ENCODE measurements around the gene WFIKKN2. TPM values are rescaled to one million over a fixed set of nuclear protein-coding genes. Genes with fewer than 3 reads are reported as not detected.

The WFIKKN2 gene, protein sequence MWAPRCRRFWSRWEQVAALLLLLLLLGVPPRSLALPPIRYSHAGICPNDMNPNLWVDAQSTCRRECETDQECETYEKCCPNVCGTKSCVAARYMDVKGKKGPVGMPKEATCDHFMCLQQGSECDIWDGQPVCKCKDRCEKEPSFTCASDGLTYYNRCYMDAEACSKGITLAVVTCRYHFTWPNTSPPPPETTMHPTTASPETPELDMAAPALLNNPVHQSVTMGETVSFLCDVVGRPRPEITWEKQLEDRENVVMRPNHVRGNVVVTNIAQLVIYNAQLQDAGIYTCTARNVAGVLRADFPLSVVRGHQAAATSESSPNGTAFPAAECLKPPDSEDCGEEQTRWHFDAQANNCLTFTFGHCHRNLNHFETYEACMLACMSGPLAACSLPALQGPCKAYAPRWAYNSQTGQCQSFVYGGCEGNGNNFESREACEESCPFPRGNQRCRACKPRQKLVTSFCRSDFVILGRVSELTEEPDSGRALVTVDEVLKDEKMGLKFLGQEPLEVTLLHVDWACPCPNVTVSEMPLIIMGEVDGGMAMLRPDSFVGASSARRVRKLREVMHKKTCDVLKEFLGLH
- total RNA-seq, result 0.42 to 0.68 TPM (median 0.60 TPM) in 3 replicates

DNA sequence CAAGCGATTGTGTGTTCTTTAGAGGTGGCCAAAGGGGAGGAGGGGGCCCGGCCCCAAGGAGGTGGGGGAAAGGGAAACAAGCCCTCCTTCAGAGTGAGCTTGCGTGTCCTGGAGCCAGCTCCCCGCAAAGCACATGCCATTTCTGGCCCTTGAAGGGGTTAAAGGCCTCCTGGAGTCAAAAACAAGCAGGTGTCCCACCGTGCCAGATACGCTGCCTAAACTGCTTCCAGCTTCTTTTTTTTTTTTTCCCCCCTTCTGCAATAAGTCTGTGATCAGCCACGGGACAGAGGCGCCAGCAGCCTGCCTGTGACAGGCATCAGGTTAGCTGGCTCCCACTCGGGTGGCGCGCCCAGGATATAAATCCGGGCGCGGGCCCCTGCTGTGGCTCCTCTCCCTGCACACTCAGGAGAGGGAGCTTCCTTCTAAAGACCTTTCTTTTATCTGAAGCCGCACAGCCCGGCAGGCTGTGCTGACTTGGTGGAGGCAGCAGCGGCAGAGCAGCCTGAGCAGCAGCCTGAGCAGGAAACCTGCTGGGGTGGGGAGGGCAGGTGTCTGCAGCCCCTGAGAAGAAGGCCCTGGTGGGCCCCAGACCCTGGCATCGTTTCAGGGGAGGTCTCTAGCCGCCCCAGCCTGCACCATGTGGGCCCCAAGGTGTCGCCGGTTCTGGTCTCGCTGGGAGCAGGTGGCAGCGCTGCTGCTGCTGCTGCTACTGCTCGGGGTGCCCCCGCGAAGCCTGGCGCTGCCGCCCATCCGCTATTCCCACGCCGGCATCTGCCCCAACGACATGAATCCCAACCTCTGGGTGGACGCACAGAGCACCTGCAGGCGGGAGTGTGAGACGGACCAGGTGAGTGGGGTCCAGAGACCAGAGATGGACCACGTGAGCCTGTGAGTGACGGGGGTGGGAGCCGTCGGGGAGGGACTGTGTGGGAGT, at the start of gene WFIKKN2:
Gene WFIKKN2 (plus strand): TSS at position 286 of the 934 bp plus-strand sequence. CDS start 352 bp downstream, at position 638.
- H3K4me1 Mint-ChIP-seq, result peaks cover 47% of the 10 kb centered on the region
- TF ChIP-seq, protein P1, sequence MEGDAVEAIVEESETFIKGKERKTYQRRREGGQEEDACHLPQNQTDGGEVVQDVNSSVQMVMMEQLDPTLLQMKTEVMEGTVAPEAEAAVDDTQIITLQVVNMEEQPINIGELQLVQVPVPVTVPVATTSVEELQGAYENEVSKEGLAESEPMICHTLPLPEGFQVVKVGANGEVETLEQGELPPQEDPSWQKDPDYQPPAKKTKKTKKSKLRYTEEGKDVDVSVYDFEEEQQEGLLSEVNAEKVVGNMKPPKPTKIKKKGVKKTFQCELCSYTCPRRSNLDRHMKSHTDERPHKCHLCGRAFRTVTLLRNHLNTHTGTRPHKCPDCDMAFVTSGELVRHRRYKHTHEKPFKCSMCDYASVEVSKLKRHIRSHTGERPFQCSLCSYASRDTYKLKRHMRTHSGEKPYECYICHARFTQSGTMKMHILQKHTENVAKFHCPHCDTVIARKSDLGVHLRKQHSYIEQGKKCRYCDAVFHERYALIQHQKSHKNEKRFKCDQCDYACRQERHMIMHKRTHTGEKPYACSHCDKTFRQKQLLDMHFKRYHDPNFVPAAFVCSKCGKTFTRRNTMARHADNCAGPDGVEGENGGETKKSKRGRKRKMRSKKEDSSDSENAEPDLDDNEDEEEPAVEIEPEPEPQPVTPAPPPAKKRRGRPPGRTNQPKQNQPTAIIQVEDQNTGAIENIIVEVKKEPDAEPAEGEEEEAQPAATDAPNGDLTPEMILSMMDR (IDR thresholded peaks at IDR 0.05; ENCODE audit: unreplicated experiment), result no peak
- no peaks in the 10 kb centered on the region for H3K27me3 Mint-ChIP-seq (ENCODE audit: low read depth)
- DNase-seq (ENCODE audit: low spot score in 2 of 2, unreplicated experiment in 2 of 2), result no peak
- H3K9me3 Mint-ChIP-seq, result no peaks in the 10 kb centered on the region
- H3K4me3 Mint-ChIP-seq, result no peak within 1 kb of the TSS
- peak within 1 kb of the TSS; percentile 93 for H3K27ac Mint-ChIP-seq
- no peaks in the 10 kb centered on the region for H3K36me3 Mint-ChIP-seq

DNA sequence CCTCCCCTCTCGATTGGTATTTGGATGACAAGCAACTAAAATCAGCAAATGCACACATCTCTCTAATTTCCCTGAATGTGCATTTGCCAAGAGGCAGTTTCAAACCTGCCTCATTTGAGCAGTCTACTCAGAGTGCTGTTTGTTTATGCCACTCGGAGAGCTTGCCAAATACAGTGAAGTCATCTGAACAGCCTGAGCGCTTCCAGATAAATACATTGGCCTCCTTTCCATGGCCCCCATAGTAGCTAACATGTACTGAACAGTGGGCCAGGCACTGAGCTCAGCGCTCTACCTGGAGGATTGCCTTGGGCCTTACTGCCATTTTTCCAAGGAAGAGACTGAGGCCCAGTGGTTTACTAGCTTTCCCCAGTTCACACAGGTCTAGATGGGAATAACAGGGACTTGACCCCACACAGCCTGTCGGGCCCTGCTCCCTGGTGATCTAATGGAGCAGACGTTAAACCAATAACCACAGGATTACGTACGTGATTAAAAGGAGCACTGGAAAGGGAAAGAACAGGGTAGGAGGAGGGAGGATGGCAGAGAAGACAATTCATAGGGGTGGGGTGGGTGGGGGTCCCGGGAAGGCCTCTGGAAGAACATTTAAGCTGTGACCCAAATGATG, 49.3 kb upstream of the WFIKKN2 start:
- no peaks in the 10 kb centered on the region for H3K36me3 Mint-ChIP-seq
- H3K4me3 Mint-ChIP-seq, result no peak overlapping the region
- H3K27me3 Mint-ChIP-seq (ENCODE audit: low read depth), result no peaks in the 10 kb centered on the region
- no peaks in the 10 kb centered on the region for H3K9me3 Mint-ChIP-seq
- peaks cover 22% of the 10 kb centered on the region for H3K4me1 Mint-ChIP-seq
- no peak for DNase-seq (ENCODE audit: low spot score in 2 of 2, unreplicated experiment in 2 of 2)
- TF ChIP-seq, protein P1 (IDR thresholded peaks at IDR 0.05; ENCODE audit: unreplicated experiment), result no peak
- peak overlapping the region; percentile 75 for H3K27ac Mint-ChIP-seq

DNA sequence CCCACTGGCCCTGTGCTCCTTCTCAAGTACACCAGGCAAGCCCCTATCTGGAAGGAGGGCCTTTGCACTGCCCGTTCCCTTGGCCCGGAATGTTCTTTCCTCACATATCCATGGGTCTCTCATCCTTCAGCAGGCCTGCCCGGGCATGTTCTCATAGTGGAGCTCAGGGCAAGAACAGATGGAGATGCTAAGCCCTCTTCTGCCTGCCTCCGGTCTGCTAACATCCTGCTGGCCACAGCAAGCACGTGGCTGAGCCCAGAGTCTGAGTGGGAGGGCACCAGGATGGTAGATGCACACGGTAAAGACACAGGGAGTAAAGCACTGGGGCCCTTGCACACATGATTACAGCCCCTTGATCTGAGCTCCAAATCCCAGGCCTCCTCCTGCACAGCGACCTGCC, 48.3 kb upstream of the WFIKKN2 start:
- Mint-ChIP-seq H3K4me1 (peaks cover 23% of the 10 kb centered on the region), H3K4me3 (no peak overlapping the region), H3K36me3 (no peaks in the 10 kb centered on the region), H3K9me3 (no peaks in the 10 kb centered on the region), H3K27ac (peak overlapping the region; percentile 43), H3K27me3 (ENCODE audit: low read depth) (no peaks in the 10 kb centered on the region)
- TF ChIP-seq, protein P1 (IDR thresholded peaks at IDR 0.05; ENCODE audit: unreplicated experiment), result no peak
- no peak for DNase-seq (ENCODE audit: low spot score in 2 of 2, unreplicated experiment in 2 of 2)

DNA sequence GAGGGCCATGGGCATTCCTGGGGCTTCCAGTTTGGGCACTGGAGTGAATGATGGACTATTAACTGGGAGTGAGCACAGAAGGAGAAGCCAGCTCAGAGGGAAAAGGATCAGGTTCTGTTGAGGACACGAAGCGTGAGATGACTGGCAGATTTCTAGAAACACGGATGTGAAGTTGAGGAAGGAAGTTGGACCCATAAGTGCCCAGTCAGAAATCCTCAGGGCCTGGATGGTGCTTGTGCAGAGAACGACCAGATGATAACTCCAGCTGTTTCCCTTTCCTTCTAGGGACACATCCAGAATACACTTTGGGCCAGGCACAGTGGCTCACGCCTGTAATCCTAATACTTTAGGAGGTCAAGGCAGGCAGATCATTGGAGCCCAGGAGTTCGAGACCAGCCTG, 44.8 kb upstream of the WFIKKN2 start:
- Mint-ChIP-seq H3K27ac (peak overlapping the region; percentile 90), H3K9me3 (no peaks in the 10 kb centered on the region), H3K36me3 (no peaks in the 10 kb centered on the region)

More for the DNA sequence above, 44.8 kb upstream of the WFIKKN2 start:
- TF ChIP-seq, protein P1 (IDR thresholded peaks at IDR 0.05; ENCODE audit: unreplicated experiment), result no peak
- H3K4me3 Mint-ChIP-seq, result no peak overlapping the region
- no peak for DNase-seq (ENCODE audit: low spot score in 2 of 2, unreplicated experiment in 2 of 2)
- no peaks in the 10 kb centered on the region for H3K27me3 Mint-ChIP-seq (ENCODE audit: low read depth)
- H3K4me1 Mint-ChIP-seq, result peaks cover 26% of the 10 kb centered on the region
